A549 treated with dexamethasone at 1 μM for 4 hours (cell line): ENCODE data around the gene EID2. TPM values are rescaled to one million over a fixed set of nuclear protein-coding genes. Genes with fewer than 3 reads are reported as not detected.

Experiments
- total RNA-seq: library from RNA; stranded (reverse); fragments of 200-300 nt; extraction: Qiagen RNA extraction; gene quantifications from 5 replicates; pipeline ENCODE4 v1.2.3, GENCODE V29; 2022

The EID2 gene, protein sequence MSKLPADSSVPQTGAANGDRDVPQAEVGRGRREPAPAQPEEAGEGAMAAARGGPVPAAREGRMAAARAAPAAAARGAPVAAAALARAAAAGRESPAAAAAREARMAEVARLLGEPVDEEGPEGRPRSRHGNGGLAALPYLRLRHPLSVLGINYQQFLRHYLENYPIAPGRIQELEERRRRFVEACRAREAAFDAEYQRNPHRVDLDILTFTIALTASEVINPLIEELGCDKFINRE
- 35.1 to 39.3 TPM (median 35.6 TPM) in 5 replicates for total RNA-seq

DNA sequence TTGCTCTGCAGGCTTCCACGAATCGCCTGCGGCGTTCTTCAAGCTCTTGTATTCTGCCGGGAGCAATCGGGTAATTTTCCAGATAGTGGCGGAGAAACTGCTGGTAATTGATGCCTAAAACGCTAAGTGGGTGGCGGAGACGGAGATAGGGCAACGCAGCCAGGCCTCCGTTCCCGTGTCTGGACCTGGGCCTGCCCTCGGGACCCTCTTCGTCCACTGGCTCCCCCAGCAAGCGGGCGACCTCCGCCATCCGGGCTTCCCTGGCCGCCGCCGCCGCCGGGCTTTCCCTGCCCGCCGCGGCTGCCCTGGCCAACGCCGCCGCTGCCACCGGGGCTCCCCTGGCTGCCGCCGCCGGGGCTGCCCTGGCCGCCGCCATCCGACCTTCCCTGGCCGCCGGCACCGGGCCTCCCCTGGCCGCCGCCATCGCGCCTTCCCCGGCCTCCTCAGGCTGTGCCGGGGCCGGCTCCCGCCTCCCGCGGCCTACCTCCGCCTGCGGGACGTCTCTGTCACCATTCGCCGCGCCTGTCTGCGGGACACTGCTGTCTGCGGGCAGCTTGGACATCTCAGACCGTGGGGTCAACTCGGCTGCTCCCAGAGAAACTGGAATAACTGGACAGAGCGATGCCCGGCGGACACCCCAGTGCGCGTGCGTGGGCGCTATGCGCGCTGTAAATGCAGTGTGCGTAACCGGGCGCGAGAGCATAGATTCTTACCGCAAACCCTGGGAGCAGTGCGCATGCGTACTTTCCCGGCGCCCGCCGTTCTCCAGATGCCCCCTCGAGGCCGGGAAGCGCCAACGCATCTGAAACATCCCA lies at the start of gene EID2:
EID2 (minus strand) TSS at position 644 of the 815 bp plus-strand sequence; CDS start at position 562, 82 bp downstream.

DNA sequence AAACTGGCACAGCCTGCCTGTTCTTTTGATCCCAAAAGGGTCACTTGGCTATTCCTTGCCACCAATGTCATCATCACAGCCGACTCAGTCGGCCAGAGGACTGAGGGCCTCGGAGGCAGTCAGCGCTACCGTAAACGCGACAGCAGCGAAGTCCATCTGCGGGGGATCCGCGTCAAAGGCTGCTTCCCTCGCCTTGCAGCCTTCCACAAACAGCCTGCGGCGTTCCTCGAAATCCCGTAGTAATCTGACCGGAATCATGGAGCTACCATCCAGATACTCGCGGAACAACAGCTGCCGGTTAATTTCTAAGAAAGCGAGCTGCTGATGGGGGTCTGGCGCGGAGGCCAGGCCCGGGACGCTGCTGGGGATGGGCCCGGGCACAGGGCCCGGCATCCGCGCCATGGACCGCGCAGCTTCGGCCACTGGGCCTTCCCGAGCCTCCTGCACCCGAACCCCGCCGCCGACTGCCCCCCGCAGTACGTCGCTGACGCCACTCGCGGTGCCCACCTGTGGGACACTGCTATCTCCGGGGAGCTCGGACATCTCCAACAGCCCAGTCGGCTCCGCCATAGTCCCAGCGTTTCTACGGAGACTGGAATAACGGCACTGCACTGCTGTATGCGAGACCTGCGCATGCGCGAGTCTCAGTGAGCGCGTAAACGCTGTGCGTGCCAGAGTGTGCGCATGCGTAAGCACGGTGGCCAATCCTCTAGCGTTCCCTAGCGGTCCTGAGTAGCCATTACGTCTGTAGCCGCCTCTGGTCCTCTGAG lies 7.5 kb downstream of the EID2 start, which contains the start of gene EID2B:
EID2B (minus strand) TSS at position 620 of the 770 bp plus-strand sequence; CDS start at position 570, 50 bp downstream.

DNA sequence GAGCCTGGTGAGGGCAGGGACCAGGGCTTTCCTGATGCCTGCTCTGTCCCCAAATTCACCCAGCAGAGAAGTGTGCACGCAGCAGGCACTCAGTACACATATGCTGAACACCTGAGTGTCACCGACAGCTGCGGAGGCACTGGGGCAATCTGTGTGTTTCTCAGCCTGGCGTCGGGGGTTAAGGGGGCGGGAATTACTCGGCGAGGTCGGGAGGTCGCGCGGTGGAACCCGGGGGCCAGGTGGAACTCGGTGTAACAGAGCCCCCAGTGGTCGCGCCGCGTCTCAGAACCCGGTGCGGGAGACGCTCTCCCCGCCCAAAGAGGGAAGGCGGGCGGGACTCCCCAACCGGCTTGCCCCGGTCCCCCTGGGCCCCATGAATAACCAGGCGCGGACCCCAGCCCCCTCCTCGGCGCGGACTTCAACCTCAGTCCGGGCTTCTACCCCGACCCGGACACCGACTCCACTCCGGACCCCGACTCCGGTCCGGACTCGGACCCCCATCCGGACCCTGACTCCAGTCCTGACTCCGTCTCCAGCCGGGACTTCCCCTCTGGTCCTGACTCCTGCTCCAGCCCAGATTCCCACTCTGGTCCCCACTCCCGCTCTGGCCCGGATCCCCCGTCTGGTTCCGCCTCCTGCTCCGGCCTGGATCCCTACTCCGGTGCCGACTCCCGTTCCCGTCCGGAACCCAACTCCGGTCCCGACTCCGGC lies 25.0 kb downstream of the EID2 start, which contains the start of gene SELENOV:
SELENOV (plus strand) TSS at position 300 of the 711 bp plus-strand sequence; CDS start at position 374, 74 bp downstream.

DNA sequence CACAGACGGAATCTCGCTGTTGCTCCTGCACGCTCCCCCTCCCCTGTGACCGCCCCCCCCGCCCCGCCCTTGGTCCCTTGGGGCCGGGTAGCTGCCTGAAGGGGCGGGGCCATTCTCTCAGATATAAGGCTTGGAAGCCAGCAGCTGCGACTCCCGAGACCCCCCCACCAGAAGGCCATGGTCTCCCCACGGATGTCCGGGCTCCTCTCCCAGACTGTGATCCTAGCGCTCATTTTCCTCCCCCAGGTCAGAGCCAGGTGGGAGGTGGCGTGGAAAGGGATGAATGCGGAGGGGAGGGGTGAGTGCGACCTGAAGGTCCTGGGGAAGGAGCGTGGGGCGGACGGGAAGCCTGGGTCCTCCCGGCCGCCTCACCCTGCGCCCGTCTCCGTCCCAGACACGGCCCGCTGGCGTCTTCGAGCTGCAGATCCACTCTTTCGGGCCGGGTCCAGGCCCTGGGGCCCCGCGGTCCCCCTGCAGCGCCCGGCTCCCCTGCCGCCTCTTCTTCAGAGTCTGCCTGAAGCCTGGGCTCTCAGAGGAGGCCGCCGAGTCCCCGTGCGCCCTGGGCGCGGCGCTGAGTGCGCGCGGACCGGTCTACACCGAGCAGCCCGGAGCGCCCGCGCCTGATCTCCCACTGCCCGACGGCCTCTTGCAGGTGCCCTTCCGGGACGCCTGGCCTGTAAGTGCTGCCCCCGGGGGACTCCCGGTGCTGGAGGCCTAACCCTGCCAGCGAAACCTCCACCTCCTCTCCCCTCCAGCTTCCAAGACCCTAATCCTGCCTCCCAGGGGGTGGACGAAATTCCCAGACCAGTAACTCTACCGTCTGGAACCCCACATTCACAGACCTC lies 40.9 kb downstream of the EID2 start, which contains the start of gene DLL3:
DLL3 (plus strand) TSS at position 150 of the 845 bp plus-strand sequence; CDS start at position 178, 28 bp downstream.

Other genes starting within 250 kb of the EID2 start
- 0.16 to 0.26 TPM in 2 of 5 replicates, not detected in the others for gene IFNL1, start 243.8 kb downstream of the EID2 start, total RNA-seq
- gene LRFN1, start 219.3 kb downstream of the EID2 start, total RNA-seq, result 6.3 to 10.8 TPM (median 9.6 TPM) in 5 replicates
- 0.31 TPM in 1 of 5 replicates, not detected in the others for gene GMFG, start 204.1 kb downstream of the EID2 start, total RNA-seq
- gene SAMD4B, start 197.7 kb downstream of the EID2 start, total RNA-seq, result 101 to 193 TPM (median 189 TPM) in 5 replicates
- 70.3 to 88.0 TPM (median 86.0 TPM) in 5 replicates for gene PAF1, start 149.1 kb downstream of the EID2 start, total RNA-seq
- gene MED29, start 148.8 kb downstream of the EID2 start, total RNA-seq, result 66.9 to 81.5 TPM (median 79.2 TPM) in 5 replicates
- 195 to 324 TPM (median 282 TPM) in 5 replicates for gene ZFP36, start 133.3 kb downstream of the EID2 start, total RNA-seq
- gene PLEKHG2, start 127.5 kb downstream of the EID2 start, total RNA-seq, result 60.4 to 147 TPM (median 118 TPM) in 5 replicates
- gene RPS16, start 104.2 kb downstream of the EID2 start, total RNA-seq, result 6,292 to 6,945 TPM (median 6,439 TPM) in 5 replicates
- 141 to 199 TPM (median 189 TPM) in 5 replicates for gene SUPT5H, start 94.6 kb downstream of the EID2 start, total RNA-seq
- 175 to 234 TPM (median 221 TPM) in 5 replicates for gene TIMM50, start 59.3 kb downstream of the EID2 start, total RNA-seq
- 7.2 to 9.6 TPM (median 9.0 TPM) in 5 replicates for gene DLL3, start 41.2 kb downstream of the EID2 start, total RNA-seq
- gene SELENOV, start 25.0 kb downstream of the EID2 start, total RNA-seq, result 0.05 TPM in 1 of 5 replicates, not detected in the others
- gene EID2B, start 7.3 kb downstream of the EID2 start, total RNA-seq, result 5.8 to 7.8 TPM (median 7.2 TPM) in 5 replicates
- not detected in 5 replicates for gene LGALS13, start 62.4 kb upstream of the EID2 start, total RNA-seq
- gene LGALS16, start 115.8 kb upstream of the EID2 start, total RNA-seq, result not detected in 5 replicates
- gene LGALS14, start 164.3 kb upstream of the EID2 start, total RNA-seq, result not detected in 5 replicates
- gene CLC, start 197.9 kb upstream of the EID2 start, total RNA-seq, result not detected in 5 replicates
- gene LEUTX, start 238.7 kb upstream of the EID2 start, total RNA-seq, result not detected in 5 replicates